T-cell (primary cell): Measurements from ENCODE around the gene MTRF1L. TPM values are rescaled to one million over a fixed set of nuclear protein-coding genes. Genes with fewer than 3 reads are reported as not detected.

Source experiments
- ATAC-seq, 4 experiments: fragments of 200-7000 bp in 3 of 4; fragments of 150-1000 bp in 1 of 4; cut with Tn5 transposase; replicated peaks in 1 of 4; 1 replicate in 3 of 4; 2 replicates in 1 of 4; pipeline ENCODE4 v1.10.0; 2021; ENCODE audit warnings: moderate library complexity in 3 of 4, mild to moderate bottlenecking in 2 of 4, moderate number of reproducible peaks in 1 of 4
- CTCF ChIA-PET, 2 donors: fragments of 300-600 bp; sonication (Branson Sonifier 250); formaldehyde crosslinking; loops; one replicate each; lab custom pipeline; 2022; ENCODE audit warnings: antibody characterized with exemption in 2 of 2; lab: Charles Lee
- POLR2A ChIA-PET, 2 donors: fragments of 300-600 bp; sonication (Branson Sonifier 250); formaldehyde crosslinking; loops; one replicate each; lab custom pipeline; 2022; ENCODE audit warnings: antibody characterized with exemption in 2 of 2; lab: Charles Lee
- DNase-seq, 35 experiments: peaks; one replicate each; pipeline versions ENCODE4 v3.0.0 to v3.0.0-alpha.2; 2013 to 2023
- H3K27ac ChIP-seq: one replicate; pipeline ENCODE4 v1.5.1; 2013; ENCODE audit warnings: low read length
- H3K27me3 ChIP-seq, 2 experiments: replicated peaks in 1 of 2; 1 replicate in 1 of 2; 2 replicates in 1 of 2; pipeline versions ENCODE4 v1.6.1 to v1.7.0; 2013; ENCODE audit warnings: low read length in 1 of 2, mixed read lengths in 1 of 2; ENCODE audit not compliant: control insufficient read depth in 2 of 2, insufficient read depth in 2 of 2; ENCODE audit errors: extremely low read depth in 1 of 2
- H3K36me3 ChIP-seq, 2 donors: 1 replicate in 1 of 2; 2 replicates in 1 of 2; pipeline versions ENCODE4 v1.6.1 to v1.7.0; 2013; ENCODE audit warnings: low read length in 1 of 2; ENCODE audit not compliant: control insufficient read depth in 2 of 2, insufficient read depth in 1 of 2; ENCODE audit errors: extremely low read depth in 1 of 2
- H3K4me1 ChIP-seq, 2 experiments: 1 replicate in 1 of 2; 2 replicates in 1 of 2; pipeline versions ENCODE4 v1.6.1 to v1.7.0; 2013; ENCODE audit warnings: low read length in 2 of 2, mixed read lengths in 1 of 2; ENCODE audit not compliant: insufficient read depth in 2 of 2, control insufficient read depth in 1 of 2; ENCODE audit errors: extremely low read depth in 1 of 2
- H3K4me3 ChIP-seq, 2 donors: 1 replicate in 1 of 2; 2 replicates in 1 of 2; pipeline versions ENCODE4 v1.5.1 to v1.7.0; 2013; ENCODE audit warnings: mild to moderate bottlenecking in 2 of 2, low read length in 1 of 2, moderate library complexity in 1 of 2; ENCODE audit not compliant: control insufficient read depth in 1 of 2; ENCODE audit errors: extremely low read depth in 1 of 2
- H3K9me3 ChIP-seq: 2 replicates; pipeline ENCODE4 v1.7.0; 2013
- H3K27ac Mint-ChIP-seq, 2 donors: one replicate each; pipeline ENCODE4 v1.8.0; 2020 to 2021; ENCODE audit warnings: mild to moderate bottlenecking in 2 of 2, mixed read lengths in 2 of 2
- H3K27me3 Mint-ChIP-seq, 2 donors: one replicate each; pipeline ENCODE4 v1.8.0; 2021 to 2022; ENCODE audit warnings: mixed read lengths in 2 of 2
- H3K36me3 Mint-ChIP-seq: one replicate; pipeline ENCODE4 v1.8.0; 2021; ENCODE audit warnings: mixed read lengths
- H3K4me1 Mint-ChIP-seq, 3 donors: one replicate each; pipeline ENCODE4 v1.8.0; 2020 to 2022; ENCODE audit warnings: mixed read lengths in 3 of 3, mild to moderate bottlenecking in 1 of 3
- H3K4me3 Mint-ChIP-seq, 3 donors: one replicate each; pipeline ENCODE4 v1.8.0; 2020 to 2022; ENCODE audit warnings: mild to moderate bottlenecking in 3 of 3, mixed read lengths in 3 of 3, moderate library complexity in 3 of 3
- H3K9me3 Mint-ChIP-seq, 3 donors: one replicate each; pipeline ENCODE4 v1.8.0; 2020 to 2022; ENCODE audit warnings: mixed read lengths in 3 of 3
- WGBS: methylation state at CpG from one replicate; pipeline ENCODE4 v1.1.5; 2013; ENCODE audit warnings: missing lambda C conversion rate; ENCODE audit not compliant: insufficient coverage; 5-methylcytosine and 5-hydroxymethylcytosine counted together
- total RNA-seq, 35 experiments: library from RNA in 6 of 35; stranded (reverse) in 6 of 35; fragments of 120-200 nt in 1 of 35; gene quantifications; one replicate each; pipeline versions ENCODE4 v1.2.1 to v1.2.4 and lab custom pipeline; 2013 to 2026

The MTRF1L gene
- total RNA-seq, 5 donors from 2014 or later (not counting 1 experiment from before 2014, with no cell fraction given), result 7.0 to 12.2 (median 11.0) TPM

GRCh38 chr6:153028286-153028685 lies 25.8 kb upstream of the MTRF1L start:
- H3K4me3 Mint-ChIP-seq, result no peak overlapping the region
- CTCF ChIA-PET, result interaction anchor here in 1 of 2 donors (0.6 kb wide), 1 partner anchor 281 kb away, joined by 4 read pairs; no protein-coding TSS in a partner anchor
- no peak for ATAC-seq

GRCh38 chr6:153027480-153027879 lies 25.0 kb upstream of the MTRF1L start:
- Histone ChIP-seq H3K4me3 (no peak overlapping the region), H3K9me3 (no peaks in the 10 kb centered on the region), H3K4me1 (no peaks in the 10 kb centered on the region), H3K27me3 (no peaks in the 10 kb centered on the region), H3K36me3 (no peaks in the 10 kb centered on the region), H3K27ac (no peak overlapping the region)
- H3K4me1 Mint-ChIP-seq, result no peaks in the 10 kb centered on the region
- ChIA-PET CTCF (interaction anchor here (0.6 to 1.4 kb wide), 2 partner anchors 162 to 1717 kb away, joined by 3 read pairs; no protein-coding TSS in a partner anchor), POLR2A (no interaction called here)
- WGBS, result no CpG with 5 or more reads among the region's 4 CpGs
- no peaks in the 10 kb centered on the region for H3K36me3 Mint-ChIP-seq
- H3K9me3 Mint-ChIP-seq, result no peaks in the 10 kb centered on the region
- H3K4me3 Mint-ChIP-seq, result no peak overlapping the region
- ATAC-seq (no peak), DNase-seq (no peak)
- no peak overlapping the region for H3K27ac Mint-ChIP-seq
- H3K27me3 Mint-ChIP-seq, result peaks cover 14 to 25% of the 10 kb centered on the region in 2 donors

More at GRCh38 chr6:153028286-153028685, 25.8 kb upstream of the MTRF1L start:
- no peak for DNase-seq
- Histone ChIP-seq H3K27ac (no peak overlapping the region), H3K36me3 (no peaks in the 10 kb centered on the region), H3K9me3 (no peaks in the 10 kb centered on the region), H3K4me1 (no peaks in the 10 kb centered on the region), H3K4me3 (no peak overlapping the region), H3K27me3 (no peaks in the 10 kb centered on the region)
- H3K27ac Mint-ChIP-seq, result no peak overlapping the region
- H3K27me3 Mint-ChIP-seq, result peaks cover 14 to 25% of the 10 kb centered on the region in 2 donors
- H3K4me1 Mint-ChIP-seq, result no peaks in the 10 kb centered on the region
- no CpG with 5 or more reads among the region's 2 CpGs for WGBS
- POLR2A ChIA-PET, result no interaction called here
- H3K9me3 Mint-ChIP-seq, result no peaks in the 10 kb centered on the region
- H3K36me3 Mint-ChIP-seq, result no peaks in the 10 kb centered on the region

DNA sequence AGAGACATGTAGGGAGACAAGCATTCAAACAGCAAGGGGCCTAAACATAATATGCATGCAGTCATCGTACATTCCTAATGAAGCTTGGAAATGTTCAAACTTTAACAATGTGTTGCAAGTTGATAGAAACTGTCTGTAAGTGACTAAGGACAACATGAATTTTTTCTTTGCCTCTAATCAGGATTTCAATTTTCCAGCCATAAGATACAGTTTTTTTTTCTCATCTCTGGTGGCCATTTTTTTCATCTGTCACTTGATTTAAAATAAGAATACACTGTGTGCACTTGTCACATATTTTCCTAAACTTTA lies 22.2 kb upstream of the MTRF1L start:
- Mint-ChIP-seq H3K9me3 (no peaks in the 10 kb centered on the region), H3K27me3 (peaks cover 6 to 21% of the 10 kb centered on the region in 2 donors), H3K4me1 (no peaks in the 10 kb centered on the region), H3K4me3 (no peak overlapping the region), H3K27ac (no peak overlapping the region), H3K36me3 (no peaks in the 10 kb centered on the region)
- DNase-seq (no peak), ATAC-seq (no peak)
- Histone ChIP-seq H3K36me3 (no peaks in the 10 kb centered on the region), H3K27ac (no peak overlapping the region), H3K9me3 (no peaks in the 10 kb centered on the region), H3K4me1 (no peaks in the 10 kb centered on the region), H3K27me3 (no peaks in the 10 kb centered on the region), H3K4me3 (no peak overlapping the region)
- ChIA-PET CTCF (interaction anchor here (0.5 to 1.6 kb wide), 6 partner anchors 24 to 1128 kb away, joined by 3 to 7 read pairs (median 4); no protein-coding TSS in a partner anchor), POLR2A (interaction anchor here in 1 of 2 donors (0.7 kb wide), 1 partner anchor 11 kb away, joined by 3 read pairs; no protein-coding TSS in a partner anchor)
- no CpG with 5 or more reads among the region's 1 CpG for WGBS

- DNase-seq (peak in 25 of 35 experiments; percentile 3 to 78 (median 18)), ATAC-seq (peak; percentile 71 to 83 (median 77))
- no peak overlapping the region for H3K27ac ChIP-seq
- Mint-ChIP-seq H3K36me3 (no peaks in the 10 kb centered on the region), H3K27me3 (peaks cover 6 to 21% of the 10 kb centered on the region in 2 donors), H3K4me3 (no peak overlapping the region), H3K4me1 (no peaks in the 10 kb centered on the region), H3K27ac (no peak overlapping the region), H3K9me3 (no peaks in the 10 kb centered on the region)
- POLR2A ChIA-PET, result no interaction called here
- CTCF ChIA-PET, result interaction anchor here in 1 of 2 donors (0.6 to 1.1 kb wide), 3 partner anchors 69 to 1128 kb away, joined by 3 to 6 read pairs (median 4); no protein-coding TSS in a partner anchor
- no peaks in the 10 kb centered on the region for H3K36me3 ChIP-seq
- WGBS, result 23% methylated on average over 4 of the region's 6 CpGs
- H3K4me3 ChIP-seq, result no peak overlapping the region
- no peaks in the 10 kb centered on the region for H3K4me1 ChIP-seq
- H3K27me3 ChIP-seq, result no peaks in the 10 kb centered on the region
- no peaks in the 10 kb centered on the region for H3K9me3 ChIP-seq
Measured at GRCh38 chr6:153023977-153024708, 21.6 kb upstream of the MTRF1L start.

DNA sequence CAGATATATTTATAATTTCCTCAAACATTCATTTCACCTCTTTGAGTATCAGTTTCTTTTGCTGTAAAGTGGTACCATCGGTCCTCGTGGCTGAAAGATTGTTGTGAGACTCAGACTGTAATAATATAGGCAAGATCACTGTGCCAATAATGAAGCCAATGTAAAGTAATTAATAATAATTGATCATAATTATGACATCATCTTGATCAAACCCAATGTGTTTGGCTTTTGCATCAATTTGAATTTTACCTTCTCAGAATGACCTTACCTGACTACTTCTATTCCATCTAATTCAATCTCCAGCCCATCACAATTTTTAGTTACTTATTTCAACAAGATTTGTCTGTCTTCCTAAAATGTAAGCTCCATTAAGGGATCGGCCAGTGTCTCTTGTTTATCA lies 15.8 kb upstream of the MTRF1L start:
- Mint-ChIP-seq H3K27ac (no peak overlapping the region), H3K27me3 (peaks cover 15 to 19% of the 10 kb centered on the region in 2 donors), H3K9me3 (no peaks in the 10 kb centered on the region), H3K4me1 (no peaks in the 10 kb centered on the region), H3K36me3 (no peaks in the 10 kb centered on the region), H3K4me3 (no peak overlapping the region)
- no peaks in the 10 kb centered on the region for H3K9me3 ChIP-seq
- no peak overlapping the region for H3K27ac ChIP-seq
- no peaks in the 10 kb centered on the region for H3K36me3 ChIP-seq
- H3K4me3 ChIP-seq, result no peak overlapping the region
- H3K27me3 ChIP-seq, result no peaks in the 10 kb centered on the region
- DNase-seq, result no peak
- WGBS, result no CpG with 5 or more reads among the region's 3 CpGs
- ATAC-seq, result no peak
- CTCF ChIA-PET, result interaction anchor here in 1 of 2 donors (1.1 kb wide), 1 partner anchor 70 kb away, joined by 3 read pairs; no protein-coding TSS in a partner anchor
- POLR2A ChIA-PET, result no interaction called here
- H3K4me1 ChIP-seq, result no peaks in the 10 kb centered on the region

DNA sequence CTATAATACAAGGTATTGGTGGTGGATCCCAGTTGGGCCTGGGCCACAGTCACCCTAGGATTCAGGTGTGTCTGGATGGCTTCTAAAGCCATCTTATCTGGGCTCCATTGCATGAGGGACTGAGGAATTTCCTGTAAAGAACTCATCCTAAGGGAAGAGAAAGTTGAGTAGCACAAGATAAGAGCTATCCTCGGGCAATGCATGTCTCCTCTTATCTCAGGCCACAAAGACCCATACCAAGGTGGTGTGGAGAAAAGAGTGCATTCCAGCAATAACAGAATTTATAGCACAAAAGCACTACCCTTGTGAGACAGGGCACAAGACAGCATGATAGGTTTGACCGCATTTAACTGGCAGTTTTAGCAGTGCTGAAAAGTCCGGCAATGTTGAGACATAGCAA lies 14.3 kb upstream of the MTRF1L start:
- POLR2A ChIA-PET, result no interaction called here
- no peak overlapping the region for H3K27ac ChIP-seq
- 100% methylated on average over 2 of the region's 3 CpGs for WGBS
- Mint-ChIP-seq H3K36me3 (no peaks in the 10 kb centered on the region), H3K4me1 (no peaks in the 10 kb centered on the region), H3K27me3 (peaks cover 21% of the 10 kb centered on the region in 2 donors), H3K27ac (no peak overlapping the region), H3K9me3 (no peaks in the 10 kb centered on the region), H3K4me3 (no peak overlapping the region)
- DNase-seq (no peak), ATAC-seq (no peak)
- no peaks in the 10 kb centered on the region for H3K9me3 ChIP-seq
- H3K4me3 ChIP-seq, result no peak overlapping the region
- no peaks in the 10 kb centered on the region for H3K4me1 ChIP-seq
- H3K27me3 ChIP-seq, result no peaks in the 10 kb centered on the region
- no peaks in the 10 kb centered on the region for H3K36me3 ChIP-seq
- CTCF ChIA-PET, result no interaction called here
